ENCODE data around the gene FIS1. TPM values are rescaled to one million over a fixed set of nuclear protein-coding genes. Genes with fewer than 3 reads are reported as not detected.

FIS1 gene
- total and polyA plus RNA-seq, 2 donors (not counting 1 experiment from before 2014, with no cell fraction given): 95.5 to 245 TPM

DNA sequence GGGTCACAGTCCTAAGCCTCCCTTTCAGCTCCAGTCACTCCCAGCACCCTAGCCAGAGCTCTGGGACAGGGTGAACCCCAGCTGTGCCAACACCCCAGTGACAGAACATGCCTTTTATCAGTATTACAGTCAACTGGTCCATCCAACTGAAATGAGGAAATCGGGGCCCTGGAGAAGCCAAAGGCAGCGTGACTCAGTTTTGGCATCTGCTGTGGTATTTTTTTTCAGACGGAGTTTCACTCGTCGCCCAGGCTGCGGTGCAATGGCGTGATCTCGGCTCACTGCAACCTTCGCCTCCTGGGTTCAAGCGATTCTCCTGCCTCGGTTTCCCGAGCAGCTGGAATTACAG, 3.9 kb downstream of the FIS1 start:
- peak overlapping the region; percentile 21 for H3K4me2 ChIP-seq (replicated peaks; ENCODE audit: low read depth, low read length, poor library complexity, severe bottlenecking)
- intact Hi-C loops (cut with micrococcal nuclease): no loop called here
- H3K9me3 Mint-ChIP-seq (ENCODE audit: insufficient read depth): no peaks in the 10 kb centered on the region

DNA sequence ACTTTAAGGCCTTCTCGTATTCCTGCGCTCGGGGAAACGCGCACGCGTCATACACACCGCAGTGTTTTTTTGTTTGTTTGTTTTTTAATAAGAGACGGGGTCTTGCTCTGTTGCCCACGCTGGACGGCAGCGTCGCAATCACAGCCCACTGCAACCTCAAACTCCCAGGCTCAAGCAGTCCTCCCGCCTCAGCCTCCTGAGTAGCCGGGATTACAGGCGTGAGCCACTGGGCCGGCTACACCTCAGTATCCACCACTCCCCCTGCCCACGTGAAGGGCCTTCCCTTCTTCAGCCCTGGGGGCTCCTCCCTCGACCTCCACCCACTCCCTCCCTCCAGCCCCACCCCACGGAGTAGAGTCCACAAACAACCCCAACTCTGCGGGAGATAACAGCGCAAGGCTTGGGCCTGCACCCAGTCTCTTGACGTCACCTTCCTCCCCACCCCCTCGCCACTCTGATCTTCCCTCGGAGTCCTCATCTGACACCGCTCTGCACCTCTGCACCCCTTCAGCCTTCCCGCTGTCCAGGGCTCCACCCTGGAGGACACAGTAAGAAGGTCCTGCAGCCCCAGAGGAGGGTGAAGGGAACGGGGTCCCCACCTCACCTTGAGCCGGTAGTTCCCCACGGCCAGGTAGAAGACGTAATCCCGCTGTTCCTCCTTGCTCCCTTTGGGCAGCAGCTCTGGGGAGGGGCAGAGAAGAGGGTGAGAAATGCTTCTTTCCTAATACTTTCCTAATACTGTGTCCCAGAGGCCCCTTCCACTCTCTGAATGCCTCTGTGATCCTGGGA, 4.5 kb downstream of the FIS1 start:
- Mint-ChIP-seq H3K4me3 (no peak overlapping the region), H3K27ac (no peak overlapping the region), H3K9me3 (ENCODE audit: insufficient read depth) (no peaks in the 10 kb centered on the region), H3K4me1 (peaks cover 26% of the 10 kb centered on the region), H3K27me3 (no peaks in the 10 kb centered on the region)
- DNase-seq (no peak), ATAC-seq (ENCODE audit: low read depth) (no peak)
- no peak overlapping the region for H3K4me3 ChIP-seq (ENCODE audit: control extremely low read depth in 1 of 5, extremely low read depth in 1 of 5, insufficient read depth in 1 of 5, low read depth in 2 of 5, low read length in 4 of 5)
- H3K79me2 ChIP-seq (ENCODE audit: control insufficient read depth, insufficient read depth, low read length): peaks cover 60% of the 10 kb centered on the region
- no peaks in the 10 kb centered on the region for H3K27me3 ChIP-seq (replicated peaks in 1 of 4; ENCODE audit: control extremely low read depth in 1 of 4, control insufficient read depth in 3 of 4, insufficient read depth in 4 of 4, low read length in 3 of 4)
- H3K27ac ChIP-seq (ENCODE audit: low read length in 2 of 2): no peak overlapping the region
- POLR2A ChIA-PET: no interaction called here
- intact Hi-C loops (cut with micrococcal nuclease): no loop called here
- 88% methylated on average over 18 of the region's 32 CpGs for WGBS (ENCODE audit: insufficient coverage)
- H3K9ac ChIP-seq (ENCODE audit: low read length): no peak overlapping the region
- peaks cover 11 to 29% of the 10 kb centered on the region in 2 donors for H3K4me1 ChIP-seq (ENCODE audit: control insufficient read depth in 2 of 2, insufficient read depth in 2 of 2, low read length in 2 of 2)
- peaks cover 77% of the 10 kb centered on the region for H4K20me1 ChIP-seq (ENCODE audit: control insufficient read depth, insufficient read depth, low read length, poor library complexity, severe bottlenecking)
- no peak overlapping the region for H3K4me2 ChIP-seq (replicated peaks; ENCODE audit: low read depth, low read length, poor library complexity, severe bottlenecking)
- no peak overlapping the region for H2AFZ ChIP-seq (ENCODE audit: insufficient read depth, low read depth, low read length, poor library complexity, severe bottlenecking)
- CTCF ChIA-PET: no interaction called here
- peaks cover 0 to 27% of the 10 kb centered on the region in 2 experiments for H3K36me3 ChIP-seq (replicated peaks in 1 of 2; ENCODE audit: control extremely low read depth in 1 of 2, control insufficient read depth in 1 of 2, extremely low read depth in 1 of 2, insufficient read depth in 2 of 2, low read length in 1 of 2)
- no peak for TF ChIP-seq EZH2 (IDR thresholded peaks at IDR 0.05; ENCODE audit: borderline replicate concordance, insufficient read depth, low read depth, low read length, poor library complexity, severe bottlenecking)
- TF ChIP-seq, protein P1, sequence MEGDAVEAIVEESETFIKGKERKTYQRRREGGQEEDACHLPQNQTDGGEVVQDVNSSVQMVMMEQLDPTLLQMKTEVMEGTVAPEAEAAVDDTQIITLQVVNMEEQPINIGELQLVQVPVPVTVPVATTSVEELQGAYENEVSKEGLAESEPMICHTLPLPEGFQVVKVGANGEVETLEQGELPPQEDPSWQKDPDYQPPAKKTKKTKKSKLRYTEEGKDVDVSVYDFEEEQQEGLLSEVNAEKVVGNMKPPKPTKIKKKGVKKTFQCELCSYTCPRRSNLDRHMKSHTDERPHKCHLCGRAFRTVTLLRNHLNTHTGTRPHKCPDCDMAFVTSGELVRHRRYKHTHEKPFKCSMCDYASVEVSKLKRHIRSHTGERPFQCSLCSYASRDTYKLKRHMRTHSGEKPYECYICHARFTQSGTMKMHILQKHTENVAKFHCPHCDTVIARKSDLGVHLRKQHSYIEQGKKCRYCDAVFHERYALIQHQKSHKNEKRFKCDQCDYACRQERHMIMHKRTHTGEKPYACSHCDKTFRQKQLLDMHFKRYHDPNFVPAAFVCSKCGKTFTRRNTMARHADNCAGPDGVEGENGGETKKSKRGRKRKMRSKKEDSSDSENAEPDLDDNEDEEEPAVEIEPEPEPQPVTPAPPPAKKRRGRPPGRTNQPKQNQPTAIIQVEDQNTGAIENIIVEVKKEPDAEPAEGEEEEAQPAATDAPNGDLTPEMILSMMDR (IDR thresholded peaks at IDR 0.05): no peak
- no peaks in the 10 kb centered on the region for H3K9me3 ChIP-seq (ENCODE audit: control extremely low read depth in 1 of 3, control insufficient read depth in 2 of 3, insufficient read depth in 1 of 3, low read length in 2 of 3)

More for the DNA sequence above, 3.9 kb downstream of the FIS1 start:
- peaks cover 77% of the 10 kb centered on the region for H4K20me1 ChIP-seq (ENCODE audit: control insufficient read depth, insufficient read depth, low read length, poor library complexity, severe bottlenecking)
- peaks cover 0 to 27% of the 10 kb centered on the region in 2 experiments for H3K36me3 ChIP-seq (replicated peaks in 1 of 2; ENCODE audit: control extremely low read depth in 1 of 2, control insufficient read depth in 1 of 2, extremely low read depth in 1 of 2, insufficient read depth in 2 of 2, low read length in 1 of 2)
- H3K9me3 ChIP-seq (ENCODE audit: control extremely low read depth in 1 of 3, control insufficient read depth in 2 of 3, insufficient read depth in 1 of 3, low read length in 2 of 3): no peaks in the 10 kb centered on the region
- TF ChIP-seq, protein P1 (IDR thresholded peaks at IDR 0.05): no peak
- TF ChIP-seq EZH2 (IDR thresholded peaks at IDR 0.05; ENCODE audit: borderline replicate concordance, insufficient read depth, low read depth, low read length, poor library complexity, severe bottlenecking): no peak
- no peaks in the 10 kb centered on the region for H3K27me3 ChIP-seq (replicated peaks in 1 of 4; ENCODE audit: control extremely low read depth in 1 of 4, control insufficient read depth in 3 of 4, insufficient read depth in 4 of 4, low read length in 3 of 4)
- ChIA-PET CTCF (interaction anchor here (1.4 to 4.6 kb wide), 2 partner anchors 42 to 97 kb away, joined by 4 to 65 read pairs; no protein-coding TSS in a partner anchor), POLR2A (no interaction called here)
- H2AFZ ChIP-seq (ENCODE audit: insufficient read depth, low read depth, low read length, poor library complexity, severe bottlenecking): no peak overlapping the region
- DNase-seq (no peak), ATAC-seq (ENCODE audit: low read depth) (no peak)
- H3K4me3 ChIP-seq (ENCODE audit: control extremely low read depth in 1 of 5, extremely low read depth in 1 of 5, insufficient read depth in 1 of 5, low read depth in 2 of 5, low read length in 4 of 5): no peak overlapping the region
- H3K79me2 ChIP-seq (ENCODE audit: control insufficient read depth, insufficient read depth, low read length): peaks cover 66% of the 10 kb centered on the region
- no peak overlapping the region for H3K27ac ChIP-seq (ENCODE audit: low read length in 2 of 2)
- Mint-ChIP-seq H3K27ac (no peak overlapping the region), H3K4me3 (no peak overlapping the region), H3K27me3 (no peaks in the 10 kb centered on the region), H3K4me1 (peaks cover 30% of the 10 kb centered on the region)
- 76% methylated on average over 11 of the region's 12 CpGs for WGBS (ENCODE audit: insufficient coverage)
- H3K9ac ChIP-seq (ENCODE audit: low read length): no peak overlapping the region
- H3K4me1 ChIP-seq (ENCODE audit: control insufficient read depth in 2 of 2, insufficient read depth in 2 of 2, low read length in 2 of 2): peaks cover 13 to 31% of the 10 kb centered on the region in 2 donors
